ENCODE measurements around the gene NF1. TPM values are rescaled to one million over a fixed set of nuclear protein-coding genes. Genes with fewer than 3 reads are reported as not detected.
"Not testable (repeated sequence)": the region's sequence is repeated elsewhere in the genome, so short reads cannot be mapped to it uniquely, and the experiment has no call there.

The NF1 gene
- total RNA-seq, 1 donor from 2014 or later = 39.1 TPM

DNA sequence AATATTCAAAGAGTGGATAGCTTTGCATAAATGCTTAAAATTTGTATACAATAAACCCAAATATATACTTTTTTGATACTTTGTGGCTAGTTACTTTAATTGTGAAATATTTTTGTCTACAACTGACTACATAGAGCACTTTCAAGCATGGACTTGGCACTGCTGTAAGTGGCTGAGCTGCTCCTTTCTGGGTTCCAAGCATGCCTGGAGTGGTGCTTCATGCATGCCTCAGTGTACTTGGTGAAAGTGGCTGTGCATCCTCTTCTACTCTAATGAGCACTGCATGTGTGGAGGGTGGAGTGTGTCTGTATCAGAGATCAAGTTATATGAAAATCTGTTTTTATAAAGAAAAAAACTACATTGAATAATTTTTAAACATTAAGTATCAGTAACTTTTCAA, 108.2 kb downstream of the NF1 start:
- DNase-seq = no peak

GRCh38 chr17:31211352-31212012, 116.7 kb downstream of the NF1 start:
- peak; percentile 7 for DNase-seq

- DNase-seq = peak; percentile 74
These were observed 121.4 kb downstream of the NF1 start for GRCh38 chr17:31216031-31216751.

GRCh38 chr17:31224366-31224765, 129.6 kb downstream of the NF1 start:
- DNase-seq = no peak

DNA sequence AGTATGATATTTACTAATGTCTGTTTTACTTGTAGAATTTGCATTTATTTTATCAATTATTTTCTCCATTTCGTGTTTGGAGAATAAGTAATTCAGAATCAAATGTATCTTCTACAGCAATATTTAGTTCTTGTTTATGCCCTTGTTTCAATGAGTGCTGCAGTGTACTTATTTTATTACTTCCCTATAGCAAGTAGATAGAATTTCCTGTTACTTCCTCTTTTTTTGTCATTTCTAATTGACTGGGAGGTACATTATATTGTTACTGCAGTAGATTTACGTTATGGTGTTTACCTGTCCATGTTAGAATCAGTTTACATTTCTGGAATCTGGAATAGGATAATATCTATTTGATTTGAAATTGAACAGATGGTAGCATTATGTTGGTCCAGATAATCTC, 131.1 kb downstream of the NF1 start:
- no peak for DNase-seq

- DNase-seq = no peak
These were observed 131.6 kb downstream of the NF1 start for GRCh38 chr17:31226373-31226772.

GRCh38 chr17:31226950-31227349, 132.2 kb downstream of the NF1 start:
- DNase-seq = no peak

GRCh38 chr17:31231852-31232251, 137.1 kb downstream of the NF1 start:
- DNase-seq = no peak

- no peak for DNase-seq
These were observed 140.3 kb downstream of the NF1 start for GRCh38 chr17:31235110-31235509.

DNA sequence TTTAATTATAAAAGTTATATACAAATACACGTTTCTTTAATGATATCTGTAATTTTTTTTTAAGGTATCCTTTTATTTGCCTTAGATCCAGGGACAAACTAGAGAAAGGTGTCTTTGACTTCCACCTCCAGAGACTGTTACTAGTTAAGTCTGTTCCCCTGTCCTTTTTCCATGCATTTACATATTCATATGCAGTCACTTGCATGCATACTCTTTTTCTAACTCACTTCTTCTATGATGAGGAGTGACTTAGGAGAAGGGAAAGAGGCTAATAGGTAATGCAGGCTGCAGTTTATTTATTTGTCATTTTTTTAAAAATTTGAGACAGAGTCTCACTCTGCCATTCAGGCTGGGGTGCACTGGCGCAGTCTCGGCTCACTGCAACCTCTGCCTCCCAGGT, 141.4 kb downstream of the NF1 start:
- no peak for DNase-seq

DNA sequence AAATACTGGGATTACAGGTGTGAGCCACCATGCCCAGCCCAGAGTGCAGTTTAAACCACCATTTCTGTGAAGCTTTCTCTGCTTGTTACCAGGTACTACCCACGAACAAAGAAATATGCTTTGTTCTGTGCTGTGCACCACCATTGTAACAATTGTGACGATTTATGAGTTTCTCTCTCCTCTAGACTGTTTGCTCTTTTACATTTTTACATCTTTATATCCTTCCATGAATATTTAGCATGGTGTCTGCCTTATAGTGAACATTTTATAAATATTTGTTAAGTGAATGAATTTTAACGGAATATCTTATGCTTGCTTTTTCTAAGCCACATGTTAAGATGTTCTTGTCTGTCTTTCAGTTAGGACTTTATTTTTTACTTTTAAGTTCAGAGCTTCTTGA, 141.9 kb downstream of the NF1 start:
- DNase-seq = no peak

- DNase-seq = no peak
These were observed 146.3 kb downstream of the NF1 start for GRCh38 chr17:31241116-31241515.

DNA sequence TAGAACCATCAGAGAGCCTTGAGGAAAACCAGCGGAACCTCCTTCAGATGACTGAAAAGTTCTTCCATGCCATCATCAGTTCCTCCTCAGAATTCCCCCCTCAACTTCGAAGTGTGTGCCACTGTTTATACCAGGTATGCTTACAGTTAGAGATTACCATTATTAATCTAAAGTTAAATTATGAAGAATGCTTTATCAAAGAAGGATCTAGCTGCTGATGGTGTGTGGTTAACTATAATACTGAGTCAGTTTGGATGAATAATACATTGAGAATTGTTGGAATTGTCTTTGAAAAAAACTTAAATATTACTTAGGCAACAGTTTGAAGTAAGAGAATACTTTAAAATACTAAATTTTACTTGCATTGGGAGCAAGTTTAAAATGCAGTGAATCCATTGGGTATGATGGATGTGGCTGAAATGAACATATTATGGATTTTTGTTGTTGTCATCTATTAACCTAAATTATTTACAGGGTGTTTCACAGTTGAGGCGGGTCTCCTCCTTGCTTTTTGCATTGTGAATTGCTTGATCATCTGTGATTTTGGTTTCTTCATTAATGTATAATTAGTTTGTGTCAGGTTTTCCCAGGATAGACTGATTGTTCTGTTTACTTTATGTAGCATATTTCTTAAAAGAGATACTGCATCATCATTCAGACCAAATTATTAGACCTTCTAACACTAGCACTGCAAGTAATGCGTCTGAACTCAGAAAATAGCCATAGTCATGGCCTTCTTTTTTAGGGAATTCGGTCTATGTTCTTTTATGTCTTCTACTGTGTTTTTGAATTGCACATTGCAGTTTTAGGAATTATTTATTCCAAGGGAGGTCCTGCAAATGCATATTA, 154.4 kb downstream of the NF1 start:
- no peak for DNase-seq

- DNase-seq = no peak
These were observed 155.0 kb downstream of the NF1 start for GRCh38 chr17:31249835-31250141.

GRCh38 chr17:31250229-31250628, 155.5 kb downstream of the NF1 start:
- no peak for DNase-seq

DNA sequence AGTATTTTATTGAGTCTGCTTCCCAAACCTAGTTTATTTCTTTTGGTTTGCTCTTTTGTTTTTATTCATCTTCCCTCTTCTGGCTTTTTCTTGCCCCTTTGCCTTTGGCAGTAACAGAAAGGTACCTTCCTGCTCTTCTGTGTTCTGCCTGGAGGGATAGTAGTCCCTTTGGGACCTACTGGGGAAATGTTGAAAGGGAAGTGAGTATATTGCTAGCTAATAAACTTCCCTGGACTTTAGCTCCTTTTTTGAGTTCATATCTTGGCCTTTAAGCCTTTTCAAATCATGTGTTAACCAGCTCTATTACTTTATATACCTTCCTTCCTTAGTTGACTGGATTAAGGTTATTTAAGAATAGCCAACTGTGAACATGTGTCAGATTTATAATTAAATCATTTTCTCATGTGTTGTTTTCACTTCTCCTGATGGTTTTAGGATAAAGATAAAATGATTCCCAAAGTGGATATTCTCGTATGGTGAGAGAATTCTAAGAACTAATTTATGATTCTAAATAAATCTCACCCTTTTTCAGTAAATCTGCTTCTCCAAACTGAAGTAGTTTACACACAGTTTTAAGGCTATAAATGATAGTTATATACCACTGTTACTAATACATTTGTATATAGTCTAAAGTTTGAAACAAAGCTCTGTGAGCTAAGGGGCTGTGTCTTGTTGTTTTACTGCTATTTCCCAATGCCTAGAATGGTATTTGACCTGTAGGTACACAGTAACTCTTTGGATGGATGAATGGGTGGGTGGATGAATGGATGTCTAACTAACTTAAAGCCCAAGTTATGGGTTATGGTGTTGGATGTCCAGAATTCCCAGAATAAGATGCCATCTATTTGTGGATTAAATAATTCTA, 156.6 kb downstream of the NF1 start:
- no peak for DNase-seq

- no peak for DNase-seq
These were observed 157.2 kb downstream of the NF1 start for GRCh38 chr17:31251970-31252328.

GRCh38 chr17:31252741-31253140, 158.0 kb downstream of the NF1 start:
- DNase-seq = no peak

- no peak for DNase-seq
These were observed 159.9 kb downstream of the NF1 start for GRCh38 chr17:31254654-31255053.

GRCh38 chr17:31256936-31257335, 162.2 kb downstream of the NF1 start:
- peak; percentile 50 for DNase-seq

- no peak for DNase-seq
These were observed 165.4 kb downstream of the NF1 start for GRCh38 chr17:31260151-31260550.

- no peak for DNase-seq
These were observed 166.8 kb downstream of the NF1 start for GRCh38 chr17:31261601-31262000.

DNA sequence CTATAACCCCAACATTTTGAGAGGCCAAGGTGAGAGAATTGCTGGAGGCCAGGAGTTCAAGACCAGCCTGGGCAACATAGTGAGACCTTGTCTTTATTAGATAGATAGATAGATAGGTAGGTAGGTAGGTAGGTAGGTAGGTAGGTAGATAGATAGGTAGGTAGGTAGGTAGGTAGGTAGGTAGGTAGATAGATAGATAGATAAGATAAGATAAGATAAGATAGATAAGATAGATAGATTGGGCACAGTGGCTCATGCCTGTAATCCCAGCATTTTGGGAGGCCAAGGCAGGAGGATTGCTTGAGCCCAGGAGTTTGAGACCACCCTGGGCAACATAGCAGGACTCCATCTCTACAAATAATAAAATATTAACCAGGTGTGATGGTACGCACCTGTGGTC, 168.1 kb downstream of the NF1 start:
- not testable (repeated sequence) for DNase-seq

Measured in dermis blood vessel endothelial cell (primary cell).